ENCODE results near the gene AGBL4.

The AGBL4 gene

GRCh38 chr1:49190138-49190537, 833.6 kb downstream of the AGBL4 start:
- no peak for DNase-seq (ENCODE audit: low read depth in 2 of 2, low spot score in 1 of 2)

- DNase-seq (ENCODE audit: low read depth in 2 of 2, low spot score in 1 of 2), result no peak
Measured at GRCh38 chr1:49187056-49187455, 836.7 kb downstream of the AGBL4 start.

- no peak for DNase-seq (ENCODE audit: low read depth in 2 of 2, low spot score in 1 of 2)
Measured at GRCh38 chr1:49185450-49185980, 838.2 kb downstream of the AGBL4 start.

- no peak for DNase-seq (ENCODE audit: low read depth in 2 of 2, low spot score in 1 of 2)
Measured at GRCh38 chr1:49183489-49183888, 840.3 kb downstream of the AGBL4 start.

GRCh38 chr1:49181033-49181432, 842.7 kb downstream of the AGBL4 start:
- no peak for DNase-seq (ENCODE audit: low read depth in 2 of 2, low spot score in 1 of 2)

- DNase-seq (ENCODE audit: low read depth in 2 of 2, low spot score in 1 of 2), result no peak
Measured at GRCh38 chr1:49171941-49172593, 851.7 kb downstream of the AGBL4 start.

GRCh38 chr1:49166031-49166430, 857.7 kb downstream of the AGBL4 start:
- no peak for DNase-seq (ENCODE audit: low read depth in 2 of 2, low spot score in 1 of 2)

- DNase-seq (ENCODE audit: low read depth in 2 of 2, low spot score in 1 of 2), result no peak
Measured at GRCh38 chr1:49163031-49163430, 860.7 kb downstream of the AGBL4 start.

GRCh38 chr1:49160677-49161076, 863.1 kb downstream of the AGBL4 start:
- DNase-seq (ENCODE audit: low read depth in 2 of 2, low spot score in 1 of 2), result no peak

- DNase-seq (ENCODE audit: low read depth in 2 of 2, low spot score in 1 of 2), result no peak
Measured at GRCh38 chr1:49136738-49137251, 887.0 kb downstream of the AGBL4 start.

- DNase-seq (ENCODE audit: low read depth in 2 of 2, low spot score in 1 of 2), result no peak
Measured at GRCh38 chr1:49125746-49126145, 898.0 kb downstream of the AGBL4 start.

- DNase-seq (ENCODE audit: low read depth in 2 of 2, low spot score in 1 of 2), result no peak
Measured at GRCh38 chr1:49111931-49112330, 911.8 kb downstream of the AGBL4 start.

- DNase-seq (ENCODE audit: low read depth in 2 of 2, low spot score in 1 of 2), result no peak
Measured at GRCh38 chr1:49106445-49106844, 917.3 kb downstream of the AGBL4 start.

- no peak for DNase-seq (ENCODE audit: low read depth in 2 of 2, low spot score in 1 of 2)
Measured at GRCh38 chr1:49104575-49104974, 919.2 kb downstream of the AGBL4 start.

- DNase-seq (ENCODE audit: low read depth in 2 of 2, low spot score in 1 of 2), result no peak
Measured at GRCh38 chr1:49102752-49103151, 921.0 kb downstream of the AGBL4 start.

- no peak for DNase-seq (ENCODE audit: low read depth in 2 of 2, low spot score in 1 of 2)
Measured at GRCh38 chr1:49098866-49099265, 924.9 kb downstream of the AGBL4 start.

- no peak for DNase-seq (ENCODE audit: low read depth in 2 of 2, low spot score in 1 of 2)
Measured at GRCh38 chr1:49086327-49086726, 937.4 kb downstream of the AGBL4 start.

GRCh38 chr1:49085079-49085478, 938.7 kb downstream of the AGBL4 start:
- no peak for DNase-seq (ENCODE audit: low read depth in 2 of 2, low spot score in 1 of 2)

- DNase-seq (ENCODE audit: low read depth in 2 of 2, low spot score in 1 of 2), result no peak
Measured at GRCh38 chr1:49060766-49061165, 963.0 kb downstream of the AGBL4 start.

GRCh38 chr1:49059087-49059486, 964.7 kb downstream of the AGBL4 start:
- no peak for DNase-seq (ENCODE audit: low read depth in 2 of 2, low spot score in 1 of 2)

GRCh38 chr1:49052102-49052501, 971.7 kb downstream of the AGBL4 start:
- DNase-seq (ENCODE audit: low read depth in 2 of 2, low spot score in 1 of 2), result no peak

- no peak for DNase-seq (ENCODE audit: low read depth in 2 of 2, low spot score in 1 of 2)
Measured at GRCh38 chr1:49051647-49052046, 972.1 kb downstream of the AGBL4 start.

GRCh38 chr1:49050041-49050440, 973.7 kb downstream of the AGBL4 start:
- DNase-seq (ENCODE audit: low read depth in 2 of 2, low spot score in 1 of 2), result no peak
